ENCODE data around the gene SH3BP4.

SH3BP4 gene

DNA sequence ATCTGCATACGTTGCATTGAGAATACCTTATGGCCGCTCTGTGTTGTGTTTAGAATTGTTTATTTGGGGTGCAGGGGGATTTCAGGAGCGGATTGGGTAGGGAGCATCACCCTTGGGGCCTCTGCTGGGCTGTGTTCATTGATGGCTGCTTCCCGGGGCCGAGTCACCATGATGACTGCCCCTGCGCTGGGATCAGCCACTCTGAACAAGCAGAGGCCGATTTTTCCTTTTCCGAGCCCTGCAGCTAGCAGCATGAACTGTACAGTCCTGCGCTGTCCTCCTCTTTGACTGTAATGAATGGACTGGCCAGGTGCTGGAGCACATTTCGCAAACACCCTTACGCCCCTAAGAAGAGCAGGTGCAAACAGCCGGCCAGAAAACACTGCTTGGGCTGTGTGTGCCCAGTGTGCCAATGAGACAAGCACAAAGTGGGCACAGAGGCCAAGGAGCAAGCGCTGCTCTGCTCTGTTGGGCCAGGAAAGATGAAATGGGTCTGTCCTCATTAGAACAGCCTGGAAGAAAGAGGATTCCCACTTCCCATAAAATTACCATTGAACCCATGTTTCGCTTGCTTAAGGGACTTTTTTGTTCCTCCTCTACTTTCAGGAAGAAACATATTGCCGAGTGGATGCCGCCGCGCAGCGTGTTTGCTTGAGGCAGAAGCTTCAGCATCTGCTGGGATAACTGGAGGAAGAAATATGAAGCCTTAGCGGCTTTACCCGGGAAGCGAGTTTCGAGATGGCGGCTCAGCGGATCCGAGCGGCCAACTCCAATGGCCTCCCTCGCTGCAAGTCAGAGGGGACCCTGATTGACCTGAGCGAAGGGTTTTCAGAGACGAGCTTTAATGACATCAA, 82.7 kb downstream of the SH3BP4 start:
- H3K27ac ChIP-seq = no peak overlapping the region
- TF ChIP-seq, protein P1, sequence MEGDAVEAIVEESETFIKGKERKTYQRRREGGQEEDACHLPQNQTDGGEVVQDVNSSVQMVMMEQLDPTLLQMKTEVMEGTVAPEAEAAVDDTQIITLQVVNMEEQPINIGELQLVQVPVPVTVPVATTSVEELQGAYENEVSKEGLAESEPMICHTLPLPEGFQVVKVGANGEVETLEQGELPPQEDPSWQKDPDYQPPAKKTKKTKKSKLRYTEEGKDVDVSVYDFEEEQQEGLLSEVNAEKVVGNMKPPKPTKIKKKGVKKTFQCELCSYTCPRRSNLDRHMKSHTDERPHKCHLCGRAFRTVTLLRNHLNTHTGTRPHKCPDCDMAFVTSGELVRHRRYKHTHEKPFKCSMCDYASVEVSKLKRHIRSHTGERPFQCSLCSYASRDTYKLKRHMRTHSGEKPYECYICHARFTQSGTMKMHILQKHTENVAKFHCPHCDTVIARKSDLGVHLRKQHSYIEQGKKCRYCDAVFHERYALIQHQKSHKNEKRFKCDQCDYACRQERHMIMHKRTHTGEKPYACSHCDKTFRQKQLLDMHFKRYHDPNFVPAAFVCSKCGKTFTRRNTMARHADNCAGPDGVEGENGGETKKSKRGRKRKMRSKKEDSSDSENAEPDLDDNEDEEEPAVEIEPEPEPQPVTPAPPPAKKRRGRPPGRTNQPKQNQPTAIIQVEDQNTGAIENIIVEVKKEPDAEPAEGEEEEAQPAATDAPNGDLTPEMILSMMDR (conservative IDR thresholded peaks at IDR 0.05) = no peak

DNA sequence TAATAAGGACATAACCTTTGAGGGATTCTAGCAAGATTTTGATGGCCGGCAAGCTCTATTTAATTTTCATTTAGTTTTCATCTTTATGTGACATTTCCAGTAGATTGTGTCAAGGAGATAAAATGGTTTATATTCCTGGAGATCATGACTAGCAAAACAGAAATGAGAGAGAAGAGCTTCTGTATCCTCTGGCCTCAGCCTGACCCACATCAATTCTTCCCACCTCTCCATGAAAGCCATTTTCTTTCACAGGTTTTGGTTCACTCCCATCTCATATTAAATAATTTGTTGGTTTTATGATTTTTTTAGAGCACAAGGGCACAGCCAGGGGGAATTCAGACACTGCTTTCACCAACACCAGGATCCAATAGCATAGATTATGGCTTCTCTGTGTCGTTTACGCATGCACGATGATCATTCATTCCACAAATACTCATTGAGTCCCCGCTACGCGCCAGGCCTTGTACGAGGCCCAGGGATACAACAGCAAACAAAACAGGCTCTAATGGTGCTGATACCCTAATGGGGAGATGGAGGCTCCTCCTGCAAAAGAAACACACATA, 85.9 kb downstream of the SH3BP4 start:
- TF ChIP-seq, protein P1 (conservative IDR thresholded peaks at IDR 0.05) = no peak

DNA sequence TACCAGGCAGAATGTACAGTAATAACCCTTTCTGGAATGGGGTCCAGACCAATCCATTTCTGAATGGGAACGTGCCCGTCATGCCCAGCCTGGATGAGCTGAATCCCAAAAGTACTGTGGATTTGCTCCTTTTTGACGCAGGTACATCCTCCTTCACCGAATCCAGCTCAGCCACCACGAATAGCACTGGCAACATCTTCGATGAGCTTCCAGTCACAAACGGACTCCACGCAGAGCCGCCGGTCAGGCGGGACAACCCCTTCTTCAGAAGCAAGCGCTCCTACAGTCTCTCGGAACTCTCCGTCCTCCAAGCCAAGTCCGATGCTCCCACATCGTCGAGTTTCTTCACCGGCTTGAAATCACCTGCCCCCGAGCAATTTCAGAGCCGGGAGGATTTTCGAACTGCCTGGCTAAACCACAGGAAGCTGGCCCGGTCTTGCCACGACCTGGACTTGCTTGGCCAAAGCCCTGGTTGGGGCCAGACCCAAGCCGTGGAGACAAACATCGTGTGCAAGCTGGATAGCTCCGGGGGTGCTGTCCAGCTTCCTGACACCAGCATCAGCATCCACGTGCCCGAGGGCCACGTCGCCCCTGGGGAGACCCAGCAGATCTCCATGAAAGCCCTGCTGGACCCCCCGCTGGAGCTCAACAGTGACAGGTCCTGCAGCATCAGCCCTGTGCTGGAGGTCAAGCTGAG, 89.6 kb downstream of the SH3BP4 start:
- no peak overlapping the region for H3K27ac ChIP-seq
- TF ChIP-seq, protein P1 (conservative IDR thresholded peaks at IDR 0.05) = no peak

More for the DNA sequence above, 85.9 kb downstream of the SH3BP4 start:
- no peak overlapping the region for H3K27ac ChIP-seq

- TF ChIP-seq, protein P1 (conservative IDR thresholded peaks at IDR 0.05) = no peak
- H3K27ac ChIP-seq = no peak overlapping the region
These were observed 90.2 kb downstream of the SH3BP4 start for GRCh38 chr2:235041918-235042575.

- TF ChIP-seq, protein P1 (conservative IDR thresholded peaks at IDR 0.05) = no peak
- H3K27ac ChIP-seq = no peak overlapping the region
These were observed 91.0 kb downstream of the SH3BP4 start for GRCh38 chr2:235042576-235043515.

GRCh38 chr2:235043762-235044500, 92.1 kb downstream of the SH3BP4 start:
- TF ChIP-seq, protein P1 (conservative IDR thresholded peaks at IDR 0.05) = no peak
- no peak overlapping the region for H3K27ac ChIP-seq

Data from VCaP (cell line).